ENCODE data around the gene NAV2. TPM values are rescaled to one million over a fixed set of nuclear protein-coding genes. Genes with fewer than 3 reads are reported as not detected.
A peak's percentile ranks its signal among the peaks of the same experiment; 100 is the strongest.

The NAV2 gene
- total and polyA plus RNA-seq, 4 donors = 5.0 to 250 (median 51.4) TPM

- peak overlapping the region in 1 of 2 donors; percentile 3 for H3K27ac ChIP-seq (ENCODE audit: low read depth in 1 of 2, low read length in 2 of 2)
Measured at GRCh38 chr11:20027556-20028013, 314.9 kb downstream of the NAV2 start.

GRCh38 chr11:20029193-20029592 lies 316.6 kb downstream of the NAV2 start:
- Histone ChIP-seq H3K36me3 (ENCODE audit: control insufficient read depth in 1 of 2, insufficient read depth in 2 of 2, low read length in 1 of 2) (no peaks in the 10 kb centered on the region), H3K27me3 (ENCODE audit: control insufficient read depth in 1 of 2, insufficient read depth in 2 of 2, low read length in 1 of 2) (no peaks in the 10 kb centered on the region), H3K9me3 (ENCODE audit: control insufficient read depth, low read length) (no peaks in the 10 kb centered on the region), H3K27ac (ENCODE audit: low read depth in 1 of 2, low read length in 2 of 2) (peak overlapping the region in 1 of 2 donors; percentile 8), H3K4me3 (ENCODE audit: low read length in 2 of 2) (no peak overlapping the region), H3K4me1 (ENCODE audit: control insufficient read depth in 1 of 2, insufficient read depth in 2 of 2, low read length in 2 of 2) (peaks cover 14 to 18% of the 10 kb centered on the region in 2 donors)
- 7 to 11% methylated on average over 3 of the region's 3 CpGs for WGBS, 2 donors
- DNase-seq = no peak
- intact Hi-C loops (cut with DNase I) = loop anchor here in 1 of 2 donors (5.0 kb wide), 1 partner anchor 42 kb away; no protein-coding TSS in a partner anchor
- ATAC-seq (ENCODE audit: low FRiP score) = no peak

More at GRCh38 chr11:20027556-20028013, 314.9 kb downstream of the NAV2 start:
- intact Hi-C loops (cut with DNase I) = loop anchor here in 1 of 2 donors (5.0 kb wide), 1 partner anchor 40 kb away; no protein-coding TSS in a partner anchor
- no peaks in the 10 kb centered on the region for H3K9me3 ChIP-seq (ENCODE audit: control insufficient read depth, low read length)
- DNase-seq (no peak), ATAC-seq (ENCODE audit: low FRiP score) (no peak)
- WGBS, 2 donors = 20 to 26% methylated on average over 4 of the region's 4 CpGs
- no peaks in the 10 kb centered on the region for H3K27me3 ChIP-seq (ENCODE audit: control insufficient read depth in 1 of 2, insufficient read depth in 2 of 2, low read length in 1 of 2)
- H3K4me3 ChIP-seq (ENCODE audit: low read length in 2 of 2) = no peak overlapping the region
- H3K36me3 ChIP-seq (ENCODE audit: control insufficient read depth in 1 of 2, insufficient read depth in 2 of 2, low read length in 1 of 2) = no peaks in the 10 kb centered on the region
- peaks cover 14% of the 10 kb centered on the region in 2 donors for H3K4me1 ChIP-seq (ENCODE audit: control insufficient read depth in 1 of 2, insufficient read depth in 2 of 2, low read length in 2 of 2)

GRCh38 chr11:20030472-20030871 lies 317.8 kb downstream of the NAV2 start:
- Histone ChIP-seq H3K36me3 (ENCODE audit: control insufficient read depth in 1 of 2, insufficient read depth in 2 of 2, low read length in 1 of 2) (no peaks in the 10 kb centered on the region), H3K9me3 (ENCODE audit: control insufficient read depth, low read length) (no peaks in the 10 kb centered on the region), H3K4me1 (ENCODE audit: control insufficient read depth in 1 of 2, insufficient read depth in 2 of 2, low read length in 2 of 2) (peaks cover 13 to 14% of the 10 kb centered on the region in 2 donors), H3K27ac (ENCODE audit: low read depth in 1 of 2, low read length in 2 of 2) (no peak overlapping the region), H3K4me3 (ENCODE audit: low read length in 2 of 2) (no peak overlapping the region), H3K27me3 (ENCODE audit: control insufficient read depth in 1 of 2, insufficient read depth in 2 of 2, low read length in 1 of 2) (no peaks in the 10 kb centered on the region)
- WGBS, 2 donors = 55 to 61% methylated on average over 1 of the region's 1 CpG
- ATAC-seq (ENCODE audit: low FRiP score) = no peak
- intact Hi-C loops (cut with DNase I) = no loop called here
- no peak for DNase-seq

- peaks cover 13 to 14% of the 10 kb centered on the region in 2 donors for H3K4me1 ChIP-seq (ENCODE audit: control insufficient read depth in 1 of 2, insufficient read depth in 2 of 2, low read length in 2 of 2)
- H3K9me3 ChIP-seq (ENCODE audit: control insufficient read depth, low read length) = no peaks in the 10 kb centered on the region
- H3K36me3 ChIP-seq (ENCODE audit: control insufficient read depth in 1 of 2, insufficient read depth in 2 of 2, low read length in 1 of 2) = no peaks in the 10 kb centered on the region
- 10 to 12% methylated on average over 7 of the region's 7 CpGs for WGBS, 2 donors
- intact Hi-C loops (cut with DNase I) = no loop called here
- DNase-seq = no peak
- H3K27ac ChIP-seq (ENCODE audit: low read depth in 1 of 2, low read length in 2 of 2) = no peak overlapping the region
- no peak overlapping the region for H3K4me3 ChIP-seq (ENCODE audit: low read length in 2 of 2)
- no peaks in the 10 kb centered on the region for H3K27me3 ChIP-seq (ENCODE audit: control insufficient read depth in 1 of 2, insufficient read depth in 2 of 2, low read length in 1 of 2)
- ATAC-seq (ENCODE audit: low FRiP score) = no peak
Measured at GRCh38 chr11:20031155-20032001, 318.7 kb downstream of the NAV2 start.

DNA sequence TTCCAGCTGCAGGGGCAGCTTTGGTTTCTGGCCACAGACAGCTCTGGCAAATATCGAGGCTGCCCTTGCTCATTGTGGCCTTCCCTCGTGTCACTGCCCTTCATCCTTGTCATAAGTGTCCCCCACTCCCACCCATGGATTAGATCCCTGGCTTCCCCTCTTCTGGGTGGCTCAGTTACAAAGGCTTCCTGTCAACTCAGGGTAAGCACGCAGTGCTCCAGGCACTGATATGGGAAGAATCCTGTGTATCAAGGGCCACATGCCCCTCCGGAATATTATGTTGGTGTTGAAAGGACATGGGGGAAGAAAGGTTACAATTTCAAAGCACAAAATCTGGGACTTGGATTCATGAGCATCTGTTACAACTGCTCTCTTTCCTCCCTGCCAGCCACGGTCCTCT lies 319.5 kb downstream of the NAV2 start:
- DNase-seq (no peak), ATAC-seq (ENCODE audit: low FRiP score) (no peak)
- Histone ChIP-seq H3K4me3 (ENCODE audit: low read length in 2 of 2) (no peak overlapping the region), H3K9me3 (ENCODE audit: control insufficient read depth, low read length) (no peaks in the 10 kb centered on the region), H3K4me1 (ENCODE audit: control insufficient read depth in 1 of 2, insufficient read depth in 2 of 2, low read length in 2 of 2) (peaks cover 13 to 14% of the 10 kb centered on the region in 2 donors), H3K36me3 (ENCODE audit: control insufficient read depth in 1 of 2, insufficient read depth in 2 of 2, low read length in 1 of 2) (no peaks in the 10 kb centered on the region), H3K27ac (ENCODE audit: low read depth in 1 of 2, low read length in 2 of 2) (no peak overlapping the region), H3K27me3 (ENCODE audit: control insufficient read depth in 1 of 2, insufficient read depth in 2 of 2, low read length in 1 of 2) (no peaks in the 10 kb centered on the region)
- intact Hi-C loops (cut with DNase I) = no loop called here
- WGBS, 2 donors = 42 to 52% methylated on average over 5 of the region's 5 CpGs

DNA sequence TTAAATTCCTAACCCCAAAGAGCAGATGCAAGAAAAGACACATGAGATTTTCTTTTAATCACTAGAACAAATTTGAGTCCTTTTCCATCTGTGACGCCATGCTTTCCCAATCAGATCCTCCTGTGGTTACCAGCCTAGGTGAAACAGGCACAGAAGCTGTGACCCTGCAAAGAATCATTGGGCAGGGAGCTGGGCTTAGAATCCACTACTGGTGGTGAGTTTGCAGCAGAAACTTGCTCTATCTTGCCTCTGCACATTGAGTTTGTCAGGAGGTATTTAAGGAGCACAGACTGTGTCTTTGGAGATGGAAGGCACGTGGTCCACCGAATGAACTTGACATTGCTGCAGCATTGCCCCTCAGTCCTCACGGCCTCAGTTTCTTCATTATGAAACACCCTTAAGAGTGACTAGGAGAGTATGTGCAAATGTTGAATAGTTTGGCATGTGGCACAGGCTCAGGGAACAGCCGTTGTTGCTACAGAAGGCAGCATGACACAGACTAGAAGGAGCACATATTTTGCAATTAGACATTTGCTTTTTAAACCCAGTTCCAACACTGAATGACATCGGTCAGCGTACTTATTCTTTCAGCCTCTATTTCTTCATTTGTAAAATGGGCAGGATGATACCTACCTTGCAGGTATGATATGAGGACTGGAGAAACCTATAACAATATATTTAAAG lies 320.1 kb downstream of the NAV2 start:
- WGBS, 2 donors = 69% methylated on average over 7 of the region's 7 CpGs
- intact Hi-C loops (cut with DNase I) = no loop called here
- peaks cover 9 to 11% of the 10 kb centered on the region in 2 donors for H3K4me1 ChIP-seq (ENCODE audit: control insufficient read depth in 1 of 2, insufficient read depth in 2 of 2, low read length in 2 of 2)

GRCh38 chr11:20033806-20034205 lies 321.2 kb downstream of the NAV2 start:
- intact Hi-C loops (cut with DNase I) = no loop called here
- DNase-seq = no peak
- WGBS, 2 donors = 54 to 61% methylated on average over 5 of the region's 5 CpGs

More for the DNA sequence above, 320.1 kb downstream of the NAV2 start:
- no peak for ATAC-seq (ENCODE audit: low FRiP score)
- Histone ChIP-seq H3K27me3 (ENCODE audit: control insufficient read depth in 1 of 2, insufficient read depth in 2 of 2, low read length in 1 of 2) (no peaks in the 10 kb centered on the region), H3K36me3 (ENCODE audit: control insufficient read depth in 1 of 2, insufficient read depth in 2 of 2, low read length in 1 of 2) (no peaks in the 10 kb centered on the region), H3K4me3 (ENCODE audit: low read length in 2 of 2) (no peak overlapping the region), H3K27ac (ENCODE audit: low read depth in 1 of 2, low read length in 2 of 2) (no peak overlapping the region), H3K9me3 (ENCODE audit: control insufficient read depth, low read length) (no peaks in the 10 kb centered on the region)
- no peak for DNase-seq

GRCh38 chr11:20034941-20035340 lies 322.3 kb downstream of the NAV2 start:
- 61 to 72% methylated on average over 5 of the region's 5 CpGs for WGBS, 2 donors

More at GRCh38 chr11:20033806-20034205, 321.2 kb downstream of the NAV2 start:
- no peak overlapping the region for H3K4me3 ChIP-seq (ENCODE audit: low read length in 2 of 2)
- H3K4me1 ChIP-seq (ENCODE audit: control insufficient read depth in 1 of 2, insufficient read depth in 2 of 2, low read length in 2 of 2) = peaks cover 7 to 9% of the 10 kb centered on the region in 2 donors
- peaks cover 0 to 4% of the 10 kb centered on the region in 2 donors for H3K36me3 ChIP-seq (ENCODE audit: control insufficient read depth in 1 of 2, insufficient read depth in 2 of 2, low read length in 1 of 2)
- ATAC-seq (ENCODE audit: low FRiP score) = no peak
- no peak overlapping the region for H3K27ac ChIP-seq (ENCODE audit: low read depth in 1 of 2, low read length in 2 of 2)
- no peaks in the 10 kb centered on the region for H3K27me3 ChIP-seq (ENCODE audit: control insufficient read depth in 1 of 2, insufficient read depth in 2 of 2, low read length in 1 of 2)
- H3K9me3 ChIP-seq (ENCODE audit: control insufficient read depth, low read length) = no peaks in the 10 kb centered on the region

More at GRCh38 chr11:20034941-20035340, 322.3 kb downstream of the NAV2 start:
- H3K9me3 ChIP-seq (ENCODE audit: control insufficient read depth, low read length) = no peaks in the 10 kb centered on the region
- peak overlapping the region in 1 of 2 donors; percentile 6 for H3K27ac ChIP-seq (ENCODE audit: low read depth in 1 of 2, low read length in 2 of 2)
- H3K36me3 ChIP-seq (ENCODE audit: control insufficient read depth in 1 of 2, insufficient read depth in 2 of 2, low read length in 1 of 2) = peaks cover 0 to 6% of the 10 kb centered on the region in 2 donors
- H3K27me3 ChIP-seq (ENCODE audit: control insufficient read depth in 1 of 2, insufficient read depth in 2 of 2, low read length in 1 of 2) = no peaks in the 10 kb centered on the region
- no peak for ATAC-seq (ENCODE audit: low FRiP score)
- peaks cover 4 to 7% of the 10 kb centered on the region in 2 donors for H3K4me1 ChIP-seq (ENCODE audit: control insufficient read depth in 1 of 2, insufficient read depth in 2 of 2, low read length in 2 of 2)
- intact Hi-C loops (cut with DNase I) = no loop called here
- no peak for DNase-seq
- H3K4me3 ChIP-seq (ENCODE audit: low read length in 2 of 2) = no peak overlapping the region
